ENCODE measurements around the gene SPINK6.

The SPINK6 gene

DNA sequence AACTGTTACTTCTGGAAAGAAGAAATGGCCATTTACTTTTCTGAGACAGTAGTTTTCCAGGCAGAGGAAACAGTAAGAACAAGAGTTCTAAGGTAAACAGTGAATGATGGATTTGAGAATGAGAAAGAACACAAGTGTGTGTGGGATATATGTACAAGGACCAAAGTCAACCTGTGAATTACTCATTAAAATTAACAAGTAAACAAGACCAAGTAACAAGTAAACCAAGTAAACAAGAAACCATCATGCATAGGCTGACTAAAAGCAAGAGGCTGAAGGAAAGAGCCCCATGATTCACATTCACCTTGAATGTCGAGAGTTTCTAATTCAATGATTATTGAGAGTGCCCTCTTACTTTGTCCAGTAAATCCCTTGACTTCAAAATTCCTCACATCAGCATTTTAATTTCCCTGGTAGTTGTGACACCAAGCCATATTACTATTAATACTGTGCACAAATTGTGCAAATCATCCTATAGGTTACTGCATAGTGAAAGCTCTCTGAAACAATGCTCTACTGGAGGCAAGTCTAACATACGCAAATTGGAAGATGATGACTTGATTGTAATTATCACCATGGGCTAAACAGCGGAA lies 25.6 kb downstream of the SPINK6 start:
- no peak overlapping the region for H3K4me3 ChIP-seq (ENCODE audit: low read depth, low read length)
- H3K36me3 ChIP-seq (ENCODE audit: control insufficient read depth, insufficient read depth, low read length), result no peaks in the 10 kb centered on the region
- no peaks in the 10 kb centered on the region for H3K27me3 ChIP-seq (ENCODE audit: control insufficient read depth, insufficient read depth, low read length)
- no peaks in the 10 kb centered on the region for H3K4me1 ChIP-seq (ENCODE audit: control insufficient read depth, insufficient read depth, low read length)
- H3K9me3 ChIP-seq (ENCODE audit: control insufficient read depth, insufficient read depth, low read length), result no peaks in the 10 kb centered on the region
- H3K9ac ChIP-seq (ENCODE audit: low read depth, low read length), result no peak overlapping the region

DNA sequence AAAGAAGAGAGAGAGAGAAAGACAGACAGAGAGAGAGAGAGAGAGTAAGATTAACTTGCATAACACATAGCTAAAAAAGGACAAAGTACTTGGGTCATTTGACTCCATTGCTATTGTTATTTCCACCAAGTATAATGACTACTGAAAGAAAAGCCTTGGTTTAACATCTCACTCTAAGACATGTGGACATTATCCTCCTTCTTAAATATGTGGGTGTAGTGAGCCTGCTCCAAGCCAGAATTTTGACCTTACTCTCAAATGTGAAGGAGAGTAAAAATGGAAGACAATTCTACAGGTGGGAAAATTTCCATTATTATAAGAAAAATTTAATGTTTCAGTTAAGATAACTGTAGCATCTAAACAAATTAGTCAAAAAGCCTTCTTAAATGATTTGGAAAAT lies 27.0 kb downstream of the SPINK6 start:
- peak overlapping the region; percentile 35 for H3K4me3 ChIP-seq (ENCODE audit: low read depth, low read length)
- no peaks in the 10 kb centered on the region for H3K9me3 ChIP-seq (ENCODE audit: control insufficient read depth, insufficient read depth, low read length)
- no peaks in the 10 kb centered on the region for H3K27me3 ChIP-seq (ENCODE audit: control insufficient read depth, insufficient read depth, low read length)
- no peaks in the 10 kb centered on the region for H3K36me3 ChIP-seq (ENCODE audit: control insufficient read depth, insufficient read depth, low read length)
- no peak overlapping the region for H3K9ac ChIP-seq (ENCODE audit: low read depth, low read length)
- H3K4me1 ChIP-seq (ENCODE audit: control insufficient read depth, insufficient read depth, low read length), result no peaks in the 10 kb centered on the region

DNA sequence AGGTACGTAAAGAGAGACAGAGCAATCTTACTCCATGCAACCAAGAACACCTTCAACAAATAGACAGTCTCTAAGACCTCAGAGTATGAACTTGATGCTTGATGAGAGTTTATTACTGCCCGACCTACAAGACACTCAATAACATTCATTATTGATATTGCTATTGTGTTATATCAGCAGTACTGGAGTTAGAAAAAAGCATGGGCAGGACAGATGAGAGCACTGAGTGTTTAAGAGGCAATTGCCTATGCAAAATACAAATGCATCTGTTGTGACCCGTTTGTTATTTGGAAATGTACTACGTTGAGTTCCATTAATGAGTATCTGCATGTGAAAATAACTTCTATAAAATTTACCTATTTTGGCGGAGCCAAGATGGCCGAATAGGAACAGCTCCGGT lies 27.4 kb downstream of the SPINK6 start:
- no peak overlapping the region for H3K9ac ChIP-seq (ENCODE audit: low read depth, low read length)
- H3K4me1 ChIP-seq (ENCODE audit: control insufficient read depth, insufficient read depth, low read length), result no peaks in the 10 kb centered on the region
- H3K4me3 ChIP-seq (ENCODE audit: low read depth, low read length), result peak overlapping the region; percentile 35
- H3K9me3 ChIP-seq (ENCODE audit: control insufficient read depth, insufficient read depth, low read length), result no peaks in the 10 kb centered on the region
- H3K36me3 ChIP-seq (ENCODE audit: control insufficient read depth, insufficient read depth, low read length), result no peaks in the 10 kb centered on the region
- H3K27me3 ChIP-seq (ENCODE audit: control insufficient read depth, insufficient read depth, low read length), result no peaks in the 10 kb centered on the region

DNA sequence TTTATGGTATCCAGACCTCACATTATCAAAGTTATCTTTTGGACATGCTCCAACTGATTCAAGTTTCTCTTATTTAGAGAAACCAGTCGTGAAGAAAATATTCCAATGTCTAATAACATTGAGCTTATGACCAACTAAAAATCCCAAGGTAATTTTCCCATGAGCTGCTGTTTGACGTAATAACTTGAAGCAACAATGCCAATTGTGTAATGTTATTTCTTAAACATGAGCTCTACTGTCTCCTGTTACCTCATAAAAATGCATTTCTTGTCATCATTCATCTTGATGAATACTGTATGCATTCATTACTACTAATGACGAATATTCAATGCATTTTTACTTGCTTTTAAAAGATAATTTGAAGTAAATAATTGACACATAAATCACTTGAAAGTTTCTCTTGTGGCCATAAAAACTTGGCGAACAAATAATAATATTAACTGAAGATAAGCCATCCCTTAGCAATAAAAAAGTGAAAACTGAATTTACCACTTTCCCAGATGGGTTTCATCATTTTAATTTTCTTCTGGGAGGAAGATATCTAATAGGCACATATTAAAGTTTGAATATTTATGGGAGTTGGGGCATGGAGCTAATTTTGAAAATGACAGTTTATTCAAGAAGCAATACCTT lies 35.1 kb downstream of the SPINK6 start:
- no peak overlapping the region for H3K4me3 ChIP-seq (ENCODE audit: low read depth, low read length)
- no peaks in the 10 kb centered on the region for H3K4me1 ChIP-seq (ENCODE audit: control insufficient read depth, insufficient read depth, low read length)
- H3K36me3 ChIP-seq (ENCODE audit: control insufficient read depth, insufficient read depth, low read length), result no peaks in the 10 kb centered on the region
- H3K9me3 ChIP-seq (ENCODE audit: control insufficient read depth, insufficient read depth, low read length), result no peaks in the 10 kb centered on the region
- H3K9ac ChIP-seq (ENCODE audit: low read depth, low read length), result no peak overlapping the region
- no peaks in the 10 kb centered on the region for H3K27me3 ChIP-seq (ENCODE audit: control insufficient read depth, insufficient read depth, low read length)

DNA sequence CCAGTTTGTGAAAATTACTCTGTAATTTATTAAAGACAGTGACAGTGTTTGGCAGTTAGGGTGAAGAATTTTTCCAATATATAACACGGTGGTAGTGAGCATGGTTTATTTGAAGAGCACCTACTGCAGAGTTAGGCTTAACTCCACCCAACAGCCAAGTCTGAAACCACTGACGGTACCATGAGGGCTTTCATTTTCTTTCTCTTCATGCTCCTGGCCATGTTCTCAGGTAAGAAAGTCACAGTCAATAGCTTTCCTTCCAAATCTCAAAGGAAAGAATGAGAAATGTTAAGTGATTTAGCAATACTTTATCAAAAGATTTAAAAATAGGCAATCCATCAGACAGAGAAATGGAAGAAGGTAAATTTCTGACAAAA lies 35.6 kb downstream of the SPINK6 start, which contains the start of gene MARCOL:
TSS of gene MARCOL (plus strand) at position 108 of the 377 bp plus-strand sequence. CDS start at position 181, 73 bp downstream.
- Histone ChIP-seq H3K36me3 (ENCODE audit: control insufficient read depth, insufficient read depth, low read length) (no peaks in the 10 kb centered on the region), H3K9me3 (ENCODE audit: control insufficient read depth, insufficient read depth, low read length) (no peaks in the 10 kb centered on the region), H3K4me1 (ENCODE audit: control insufficient read depth, insufficient read depth, low read length) (no peaks in the 10 kb centered on the region), H3K27me3 (ENCODE audit: control insufficient read depth, insufficient read depth, low read length) (no peaks in the 10 kb centered on the region), H3K9ac (ENCODE audit: low read depth, low read length) (no peak within 1 kb of the TSS), H3K4me3 (ENCODE audit: low read depth, low read length) (no peak within 1 kb of the TSS)

DNA sequence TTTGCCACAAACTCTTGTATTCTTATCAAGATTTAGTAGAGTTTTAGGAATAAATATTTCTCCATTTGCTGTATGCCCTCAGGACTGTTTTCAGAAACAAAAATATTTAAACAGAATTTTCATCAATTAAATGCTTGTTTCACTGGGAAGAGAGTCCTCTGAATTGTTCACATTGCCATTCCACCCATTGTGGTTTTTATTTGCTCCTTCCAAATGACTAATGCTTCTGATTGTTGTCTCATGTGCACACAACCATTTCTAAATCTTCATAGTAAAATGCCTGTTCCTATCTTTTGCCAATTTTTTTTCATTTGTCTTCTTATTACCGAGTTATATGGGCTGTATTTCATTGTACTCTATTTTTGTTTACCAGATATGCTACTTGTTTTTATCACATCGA lies 46.1 kb downstream of the SPINK6 start:
- Histone ChIP-seq H3K36me3 (ENCODE audit: control insufficient read depth, insufficient read depth, low read length) (no peaks in the 10 kb centered on the region), H3K9me3 (ENCODE audit: control insufficient read depth, insufficient read depth, low read length) (no peaks in the 10 kb centered on the region), H3K9ac (ENCODE audit: low read depth, low read length) (no peak overlapping the region), H3K27me3 (ENCODE audit: control insufficient read depth, insufficient read depth, low read length) (no peaks in the 10 kb centered on the region), H3K4me3 (ENCODE audit: low read depth, low read length) (no peak overlapping the region), H3K4me1 (ENCODE audit: control insufficient read depth, insufficient read depth, low read length) (no peaks in the 10 kb centered on the region)

DNA sequence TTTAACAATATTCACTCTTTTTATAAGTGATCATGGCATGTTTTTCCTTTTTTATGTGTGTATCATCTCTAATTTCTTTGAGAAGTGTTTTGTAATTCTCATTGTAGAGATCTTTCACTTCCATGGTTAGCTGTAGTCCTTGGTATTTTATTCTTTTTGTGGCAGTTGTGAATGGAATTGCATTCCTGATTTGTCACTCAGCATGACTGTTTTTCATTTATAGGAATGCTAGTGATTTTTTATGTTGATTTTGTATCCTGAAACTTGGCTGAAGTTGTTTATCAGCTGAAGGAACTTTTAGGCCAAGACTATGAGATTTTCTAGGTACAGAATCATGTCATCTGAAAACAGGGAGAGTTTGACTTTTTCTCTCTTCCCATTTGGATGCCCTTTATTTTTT lies 52.6 kb downstream of the SPINK6 start:
- Histone ChIP-seq H3K36me3 (ENCODE audit: control insufficient read depth, insufficient read depth, low read length) (no peaks in the 10 kb centered on the region), H3K9ac (ENCODE audit: low read depth, low read length) (no peak overlapping the region), H3K4me1 (ENCODE audit: control insufficient read depth, insufficient read depth, low read length) (no peaks in the 10 kb centered on the region), H3K4me3 (ENCODE audit: low read depth, low read length) (no peak overlapping the region), H3K9me3 (ENCODE audit: control insufficient read depth, insufficient read depth, low read length) (no peaks in the 10 kb centered on the region), H3K27me3 (ENCODE audit: control insufficient read depth, insufficient read depth, low read length) (no peaks in the 10 kb centered on the region)

DNA sequence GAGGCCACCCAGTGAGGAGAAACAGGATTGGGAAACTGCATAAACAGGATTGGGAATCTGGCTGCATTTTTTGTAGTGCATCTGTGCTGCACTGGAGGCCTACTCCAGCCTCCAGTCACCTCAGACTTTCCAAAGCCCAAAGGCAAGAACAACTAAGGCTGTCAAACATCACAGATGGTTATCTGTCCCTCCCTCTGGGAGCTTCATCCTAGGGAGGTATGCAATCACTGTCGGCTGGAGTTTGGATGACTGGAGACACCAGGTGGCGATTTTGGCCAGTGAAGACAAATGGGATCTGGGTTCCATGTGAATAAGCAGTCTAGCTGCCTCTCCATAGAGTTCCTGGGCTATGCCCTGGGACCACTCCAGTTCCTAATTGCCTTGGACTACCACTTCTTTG lies 56.4 kb downstream of the SPINK6 start:
- Histone ChIP-seq H3K4me3 (ENCODE audit: low read depth, low read length) (no peak overlapping the region), H3K4me1 (ENCODE audit: control insufficient read depth, insufficient read depth, low read length) (no peaks in the 10 kb centered on the region), H3K36me3 (ENCODE audit: control insufficient read depth, insufficient read depth, low read length) (no peaks in the 10 kb centered on the region), H3K27me3 (ENCODE audit: control insufficient read depth, insufficient read depth, low read length) (no peaks in the 10 kb centered on the region), H3K9me3 (ENCODE audit: control insufficient read depth, insufficient read depth, low read length) (no peaks in the 10 kb centered on the region), H3K9ac (ENCODE audit: low read depth, low read length) (no peak overlapping the region)

DNA sequence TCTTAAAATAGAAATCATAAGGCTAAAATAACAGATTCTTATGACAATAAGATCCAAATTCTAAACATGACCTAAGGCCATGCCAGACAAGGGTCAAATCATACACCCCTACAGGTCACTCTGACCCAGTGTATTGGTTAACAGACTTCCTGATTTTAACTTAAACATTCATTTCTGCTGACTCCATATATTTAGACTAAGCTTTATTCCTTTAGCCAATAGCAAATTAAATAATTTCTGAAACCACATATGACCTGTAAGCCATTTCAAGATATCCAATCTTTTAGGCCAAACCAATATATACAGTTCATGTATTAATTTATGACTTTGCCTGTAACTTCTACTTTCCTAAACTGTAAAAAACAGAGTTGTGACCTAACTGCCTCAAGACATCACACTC lies 58.4 kb downstream of the SPINK6 start:
- Histone ChIP-seq H3K9ac (ENCODE audit: low read depth, low read length) (no peak overlapping the region), H3K27me3 (ENCODE audit: control insufficient read depth, insufficient read depth, low read length) (no peaks in the 10 kb centered on the region), H3K4me1 (ENCODE audit: control insufficient read depth, insufficient read depth, low read length) (no peaks in the 10 kb centered on the region), H3K4me3 (ENCODE audit: low read depth, low read length) (no peak overlapping the region), H3K36me3 (ENCODE audit: control insufficient read depth, insufficient read depth, low read length) (no peaks in the 10 kb centered on the region), H3K9me3 (ENCODE audit: control insufficient read depth, insufficient read depth, low read length) (no peaks in the 10 kb centered on the region)
